ENCODE results near the gene F2RL1.

The F2RL1 gene

DNA sequence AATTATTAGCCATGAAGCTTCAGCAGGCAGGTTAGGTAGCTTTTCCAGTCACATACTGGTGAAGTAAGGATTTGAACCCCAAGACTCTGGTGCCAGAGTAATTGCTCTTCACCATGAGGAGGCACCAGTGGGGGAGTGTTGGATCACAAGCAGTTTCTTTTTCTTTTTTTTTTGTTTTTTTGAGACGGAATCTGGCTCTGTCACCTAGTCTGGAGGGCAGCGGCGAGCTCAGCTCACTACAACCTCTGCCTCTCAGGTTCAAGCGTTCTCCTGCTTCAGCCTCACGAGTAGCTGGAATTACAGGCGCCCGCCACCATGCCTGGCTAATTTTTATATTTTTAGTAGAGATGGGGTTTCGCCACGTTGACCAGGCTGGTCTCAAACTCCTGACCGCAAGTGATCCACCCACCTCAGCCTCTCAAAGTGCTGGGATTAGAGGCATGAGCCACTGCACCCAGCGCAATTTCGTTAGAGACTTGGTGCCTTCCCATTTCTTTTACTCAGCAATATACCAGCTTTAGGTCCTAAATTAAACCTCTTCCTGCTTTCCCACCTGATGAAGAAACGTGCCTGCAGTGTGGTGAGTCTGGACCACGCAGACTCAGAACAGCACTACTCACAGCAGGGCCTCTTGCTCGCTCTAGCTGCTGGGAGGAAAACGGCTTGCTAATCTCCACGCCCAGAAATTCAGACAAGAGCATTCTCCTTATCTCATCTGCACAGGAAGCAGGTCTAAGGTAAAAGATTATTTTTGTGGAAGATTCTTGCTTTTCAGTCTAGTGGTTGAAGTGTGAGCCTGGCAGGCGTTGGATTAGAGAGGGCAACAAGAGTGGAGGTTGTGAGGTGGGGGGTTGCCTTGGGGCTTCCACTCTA lies 30.8 kb downstream of the F2RL1 start, which contains the start of gene S100Z:
S100Z (plus strand) TSS at position 596 of the 873 bp plus-strand sequence. CDS start 25,346 bp downstream, outside the sequence.
- H3K4me3 ChIP-seq (ENCODE audit: low read depth, low read length) = no peak within 1 kb of the TSS
- H3K36me3 ChIP-seq (ENCODE audit: control insufficient read depth in 2 of 2, insufficient read depth in 1 of 2, low read length in 2 of 2) = no peaks in the 10 kb centered on the region
- CTCF ChIA-PET = interaction anchor here (0.6 to 2.1 kb wide), 4 partner anchors 10 to 168 kb away, joined by 3 to 6 read pairs (median 4); no protein-coding TSS in a partner anchor
- TF ChIP-seq ZIC2 (tag by site-specific recombination; IDR thresholded peaks at IDR 0.05) (0 out of 2 replicates have a peak, but pooled peaks have one; percentile 29), ZNF133 (tag by site-specific recombination; IDR thresholded peaks at IDR 0.05) (no peak)
- no peak within 1 kb of the TSS for H3K27ac ChIP-seq (ENCODE audit: extremely low read depth, low read depth, low read length)
- POLR2A ChIA-PET = no interaction called here
- H3K9me3 ChIP-seq (ENCODE audit: control insufficient read depth, insufficient read depth, low read depth, low read length) = no peaks in the 10 kb centered on the region
- H3K4me1 ChIP-seq (ENCODE audit: control insufficient read depth, insufficient read depth, low read length) = no peaks in the 10 kb centered on the region

DNA sequence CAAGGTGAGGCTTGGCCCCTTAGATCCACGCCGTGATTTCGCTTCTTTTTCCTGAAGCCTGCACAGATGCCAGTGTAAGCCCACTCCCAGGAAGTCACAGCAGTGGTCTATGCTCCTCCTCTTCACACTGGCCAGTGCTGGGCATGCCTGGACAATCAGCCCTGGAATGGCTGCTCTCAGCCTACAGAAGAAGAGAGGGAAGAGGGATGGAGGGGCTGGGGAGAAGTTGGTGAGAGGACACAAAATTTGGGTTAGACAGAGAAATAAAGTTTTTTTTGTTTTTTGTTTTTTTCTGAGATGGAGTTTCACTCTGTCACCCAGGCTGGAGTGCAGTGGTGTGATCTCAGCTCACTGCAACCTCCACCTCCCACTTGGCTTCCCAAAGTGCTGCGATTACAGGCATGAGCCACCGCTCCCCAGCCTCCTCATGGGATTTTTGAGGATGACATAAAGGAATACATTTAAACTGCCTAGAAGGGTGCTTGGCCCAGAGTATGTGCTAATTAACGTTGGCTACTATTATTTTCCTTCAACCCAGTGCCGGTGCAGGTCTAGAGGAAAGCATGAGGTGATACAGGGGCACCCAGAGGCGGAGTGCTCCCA lies 31.8 kb downstream of the F2RL1 start:
- Histone ChIP-seq H3K4me1 (ENCODE audit: control insufficient read depth, insufficient read depth, low read length) (no peaks in the 10 kb centered on the region), H3K4me3 (ENCODE audit: low read depth, low read length) (no peak overlapping the region), H3K27ac (ENCODE audit: extremely low read depth, low read depth, low read length) (no peak overlapping the region), H3K36me3 (ENCODE audit: control insufficient read depth in 2 of 2, insufficient read depth in 1 of 2, low read length in 2 of 2) (no peaks in the 10 kb centered on the region), H3K9me3 (ENCODE audit: control insufficient read depth, insufficient read depth, low read depth, low read length) (no peaks in the 10 kb centered on the region)
- POLR2A ChIA-PET = no interaction called here
- TF ChIP-seq, protein P1, sequence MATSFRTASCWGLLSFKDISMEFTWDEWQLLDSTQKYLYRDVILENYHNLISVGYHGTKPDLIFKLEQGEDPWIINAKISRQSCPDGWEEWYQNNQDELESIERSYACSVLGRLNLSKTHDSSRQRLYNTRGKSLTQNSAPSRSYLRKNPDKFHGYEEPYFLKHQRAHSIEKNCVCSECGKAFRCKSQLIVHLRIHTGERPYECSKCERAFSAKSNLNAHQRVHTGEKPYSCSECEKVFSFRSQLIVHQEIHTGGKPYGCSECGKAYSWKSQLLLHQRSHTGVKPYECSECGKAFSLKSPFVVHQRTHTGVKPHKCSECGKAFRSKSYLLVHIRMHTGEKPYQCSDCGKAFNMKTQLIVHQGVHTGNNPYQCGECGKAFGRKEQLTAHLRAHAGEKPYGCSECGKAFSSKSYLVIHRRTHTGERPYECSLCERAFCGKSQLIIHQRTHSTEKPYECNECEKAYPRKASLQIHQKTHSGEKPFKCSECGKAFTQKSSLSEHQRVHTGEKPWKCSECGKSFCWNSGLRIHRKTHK (tag by site-specific recombination; IDR thresholded peaks at IDR 0.05) = no peak
- TF ChIP-seq ZNF404 (tag by site-specific recombination; IDR thresholded peaks at IDR 0.05) (no peak), ZNF76 (tag by site-specific recombination; IDR thresholded peaks at IDR 0.05; ENCODE audit: borderline replicate concordance, low read depth) (no peak), ZBTB48 (tag by site-specific recombination; IDR thresholded peaks at IDR 0.05) (no peak), ZNF174 (tag by site-specific recombination; IDR thresholded peaks at IDR 0.05) (no peak), SP3 (tag by site-specific recombination; IDR thresholded peaks at IDR 0.05) (no peak), OVOL3 (tag by site-specific recombination; IDR thresholded peaks at IDR 0.05) (no peak), ZNF747 (tag by site-specific recombination; IDR thresholded peaks at IDR 0.05) (no peak), ZNF48 (tag by site-specific recombination; IDR thresholded peaks at IDR 0.05) (no peak), ZNF121 (tag by site-specific recombination; IDR thresholded peaks at IDR 0.05) (no peak), ZNF521 (tag by site-specific recombination; IDR thresholded peaks at IDR 0.05) (no peak), ZNF426 (tag by site-specific recombination; IDR thresholded peaks at IDR 0.05) (no peak), ZSCAN30 (tag by site-specific recombination; IDR thresholded peaks at IDR 0.05) (no peak), ZNF777 (tag by site-specific recombination; IDR thresholded peaks at IDR 0.05; ENCODE audit: borderline replicate concordance) (no peak), ZFHX2 (tag by site-specific recombination; conservative IDR thresholded peaks at IDR 0.05) (no peak), ZNF132 (tag by site-specific recombination; IDR thresholded peaks at IDR 0.05; ENCODE audit: borderline replicate concordance) (no peak), KLF9 (tag by site-specific recombination; IDR thresholded peaks at IDR 0.05; ENCODE audit: low read depth) (no peak)
- TF ChIP-seq, protein P2, sequence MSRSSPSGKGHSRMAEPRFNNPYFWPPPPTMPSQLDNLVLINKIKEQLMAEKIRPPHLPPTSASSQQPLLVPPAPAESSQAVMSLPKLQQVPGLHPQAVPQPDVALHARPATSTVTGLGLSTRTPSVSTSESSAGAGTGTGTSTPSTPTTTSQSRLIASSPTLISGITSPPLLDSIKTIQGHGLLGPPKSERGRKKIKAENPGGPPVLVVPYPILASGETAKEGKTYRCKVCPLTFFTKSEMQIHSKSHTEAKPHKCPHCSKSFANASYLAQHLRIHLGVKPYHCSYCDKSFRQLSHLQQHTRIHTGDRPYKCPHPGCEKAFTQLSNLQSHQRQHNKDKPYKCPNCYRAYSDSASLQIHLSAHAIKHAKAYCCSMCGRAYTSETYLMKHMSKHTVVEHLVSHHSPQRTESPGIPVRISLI (tag by site-specific recombination; IDR thresholded peaks at IDR 0.05) = no peak
- TF ChIP-seq, protein P3, sequence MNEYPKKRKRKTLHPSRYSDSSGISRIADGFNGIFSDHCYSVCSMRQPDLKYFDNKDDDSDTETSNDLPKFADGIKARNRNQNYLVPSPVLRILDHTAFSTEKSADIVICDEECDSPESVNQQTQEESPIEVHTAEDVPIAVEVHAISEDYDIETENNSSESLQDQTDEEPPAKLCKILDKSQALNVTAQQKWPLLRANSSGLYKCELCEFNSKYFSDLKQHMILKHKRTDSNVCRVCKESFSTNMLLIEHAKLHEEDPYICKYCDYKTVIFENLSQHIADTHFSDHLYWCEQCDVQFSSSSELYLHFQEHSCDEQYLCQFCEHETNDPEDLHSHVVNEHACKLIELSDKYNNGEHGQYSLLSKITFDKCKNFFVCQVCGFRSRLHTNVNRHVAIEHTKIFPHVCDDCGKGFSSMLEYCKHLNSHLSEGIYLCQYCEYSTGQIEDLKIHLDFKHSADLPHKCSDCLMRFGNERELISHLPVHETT (tag by site-specific recombination; IDR thresholded peaks at IDR 0.05) = no peak
- CTCF ChIA-PET = no interaction called here
